GM12878 (cell line): ENCODE data around the gene LIN7A. TPM values are rescaled to one million over a fixed set of nuclear protein-coding genes. Genes with fewer than 3 reads are reported as not detected.
"Not testable (repeated sequence)": the region's sequence is repeated elsewhere in the genome, so short reads cannot be mapped to it uniquely, and the experiment has no call there.

ENCODE experiments used
- ATAC-seq: fragments of 200-7000 bp; cut with Tn5 transposase; 3 replicates; pipeline ENCODE4 v1.9.1; 2020; ENCODE audit warnings: mild to moderate bottlenecking, moderate library complexity
- BruUV-seq: library from RNA; stranded (reverse); fragments of 400-500 nt; replicated peaks from 2 replicates; lab custom pipeline; 2021; lab: Mats Ljungman, UMichigan
- CTCF ChIA-PET: fragments of 300-600 bp; sonication (Branson Sonifier 250); formaldehyde crosslinking; extraction: SDS; loops from one replicate; lab custom pipeline; 2021; ENCODE audit warnings: inconsistent platforms; lab: Yijun Ruan, JAX
- POLR2A ChIA-PET: fragments of 350-600 bp; formaldehyde crosslinking; extraction: SDS; loops from one replicate; lab custom pipeline; 2021; ENCODE audit warnings: inconsistent platforms; lab: Charles Lee
- RAD21 ChIA-PET: fragments of 300-600 bp; sonication (Branson Sonifier 250); formaldehyde crosslinking; loops from one replicate; lab custom pipeline; 2023; ENCODE audit warnings: antibody characterized with exemption; ENCODE audit not compliant: unreplicated experiment; lab: Charles Lee
- SMC1A ChIA-PET: fragments of 300-600 bp; sonication (Branson Sonifier 250); formaldehyde crosslinking; loops from one replicate; lab custom pipeline; 2023; ENCODE audit not compliant: unreplicated experiment, uncharacterized antibody; lab: Charles Lee
- DNase-seq: peaks from one replicate; pipeline ENCODE4 v3.0.0-alpha.2; 2011; ENCODE audit warnings: low read depth, low spot score
- FAIRE-seq: peaks from 3 replicates; lab custom pipeline; 2011; peaks lifted over from hg19 to GRCh38; lab: Jason Lieb, UNC
- H2AFZ ChIP-seq: 2 replicates; pipeline ENCODE4 v1.6.0; 2011; ENCODE audit warnings: low read depth, low read length, control low read depth; ENCODE audit not compliant: control insufficient read depth
- H3K27ac ChIP-seq: 2 replicates; pipeline ENCODE4 v1.5.1; 2011; ENCODE audit warnings: control low read depth; ENCODE audit not compliant: control insufficient read depth, insufficient read depth
- H3K27me3 ChIP-seq, 2 experiments: replicated peaks in 1 of 2; 2 replicates each; pipeline versions ENCODE4 v1.6.0 to v1.6.1; 2011; ENCODE audit warnings: low read length in 1 of 2; ENCODE audit not compliant: control insufficient read depth in 2 of 2, insufficient read depth in 2 of 2
- H3K36me3 ChIP-seq, 2 experiments: 2 replicates each; pipeline ENCODE4 v1.5.1; 2011; ENCODE audit warnings: low read length in 1 of 2; ENCODE audit not compliant: control insufficient read depth in 2 of 2, insufficient read depth in 2 of 2
- H3K4me1 ChIP-seq: 2 replicates; pipeline ENCODE4 v1.6.1; 2011; ENCODE audit warnings: mild to moderate bottlenecking, low read length, moderate library complexity, mixed read lengths; ENCODE audit not compliant: control insufficient read depth, insufficient read depth
- H3K4me2 ChIP-seq: 2 replicates; pipeline ENCODE4 v1.6.0; 2011; ENCODE audit warnings: control low read depth; ENCODE audit not compliant: control insufficient read depth, insufficient read depth
- H3K4me3 ChIP-seq: fragments of 200-600 bp; sonication (generic); 2 replicates; pipeline ENCODE4 v1.5.1; 2016
- H3K79me2 ChIP-seq: 2 replicates; pipeline ENCODE4 v1.6.0; 2011; ENCODE audit warnings: low read length; ENCODE audit not compliant: control insufficient read depth, insufficient read depth
- H3K9ac ChIP-seq: 2 replicates; pipeline ENCODE4 v1.8.0; 2011; ENCODE audit warnings: low read length, control low read depth, mixed read lengths; ENCODE audit not compliant: control insufficient read depth, insufficient read depth
- H3K9me3 ChIP-seq: replicated peaks from 3 replicates; pipeline ENCODE4 v1.5.1; 2011; ENCODE audit warnings: mild to moderate bottlenecking, low read length; ENCODE audit not compliant: control insufficient read depth, insufficient read depth
- H4K20me1 ChIP-seq: 2 replicates; pipeline ENCODE4 v1.6.0; 2011; ENCODE audit not compliant: control insufficient read depth, insufficient read depth
- BACH1 ChIP-seq: fragments of 450-650 bp; IDR thresholded peaks from 2 replicates; pipeline ENCODE4 v1.6.1; 2017; ENCODE audit warnings: mild to moderate bottlenecking, borderline replicate concordance
- CREB1 ChIP-seq: IDR thresholded peaks from 2 replicates; pipeline ENCODE4 v1.6.1; 2012; ENCODE audit warnings: low read depth, mild to moderate bottlenecking, inconsistent platforms
- HDGF ChIP-seq: fragments of 450-650 bp; IDR thresholded peaks from 2 replicates; pipeline ENCODE4 v1.6.1; 2016; ENCODE audit warnings: antibody characterized with exemption
- MEF2B ChIP-seq: fragments of 450-650 bp; IDR thresholded peaks from 2 replicates; pipeline ENCODE4 v1.6.1; 2018; ENCODE audit warnings: mild to moderate bottlenecking, moderate library complexity; ENCODE audit not compliant: partially characterized antibody, poor library complexity, severe bottlenecking
- MXI1 ChIP-seq: fragments of 150-350 bp; IDR thresholded peaks from 2 replicates; pipeline ENCODE4 v1.6.1; 2011; ENCODE audit warnings: low read depth, mild to moderate bottlenecking, inconsistent platforms, low read length, improper control_type of control experiment
- NFYB ChIP-seq: IDR thresholded peaks from 2 replicates; pipeline ENCODE4 v1.6.1; 2011; ENCODE audit warnings: low read depth, mild to moderate bottlenecking, low read length, improper control_type of control experiment, moderate library complexity; ENCODE audit not compliant: insufficient read depth
- RBBP5 ChIP-seq: fragments of 200-600 bp; sonication (generic); conservative IDR thresholded peaks from 2 replicates; pipeline ENCODE4 v1.6.1; 2016
- SREBF2 ChIP-seq: IDR thresholded peaks from 2 replicates; pipeline ENCODE4 v1.6.1; 2012; ENCODE audit warnings: mild to moderate bottlenecking, low read length
- WGBS: methylation state at CpG from one replicate; pipeline ENCODE4 v1.1.6; 2016; ENCODE audit warnings: low lambda C conversion rate; ENCODE audit not compliant: insufficient replicate concordance, insufficient coverage; ENCODE audit errors: missing lambda C conversion rate; 5-methylcytosine and 5-hydroxymethylcytosine counted together
- in situ Hi-C: fragments of 300-500 bp; cut with MboI; formaldehyde crosslinking; loops from 9 replicates; pipeline ENCODE4 v1.14.3; 2018; ENCODE audit warnings: mixed read lengths
- intact Hi-C: fragments of 100-400 bp; cut with micrococcal nuclease; formaldehyde crosslinking; loops from one replicate; pipeline ENCODE4 v1.14.2; 2022; ENCODE audit not compliant: unreplicated experiment
- polyA plus RNA-seq, 11 experiments: library from polyadenylated mRNA; depleted of rRNA in 4 of 11; unstranded in 6 of 11; stranded (reverse) in 5 of 11; fragments of >200 nt; fragmentation: Nextera tagmentation in 4 of 11; fragmentation: Illumina TruSeq in 1 of 11; extraction: Ambion mirVana in 4 of 11; extraction: Trizol in 1 of 11; gene quantifications; 1 replicate in 1 of 11; 2 replicates in 10 of 11; pipeline versions ENCODE4 v1.2.1 to v1.2.3, GENCODE V29; 2011 to 2016; ENCODE audit warnings: inconsistent platforms in 2 of 11, missing spikeins in 2 of 11, low read depth in 1 of 11
- total RNA-seq, 4 experiments: library from RNA; depleted of rRNA in 3 of 4; stranded (reverse); fragments of >200 nt in 3 of 4; fragmentation: Illumina TruSeq in 1 of 4; extraction: Trizol in 1 of 4; gene quantifications; 2 replicates each; pipeline versions ENCODE4 v1.2.1 to v1.2.3, GENCODE V29; 2013 to 2021
- TF ChIP-seq, protein P1 (sequence below): fragments of 450-650 bp; conservative IDR thresholded peaks from 2 replicates; pipeline ENCODE4 v1.6.1; 2017; ENCODE audit warnings: mild to moderate bottlenecking, moderate library complexity
- TF ChIP-seq, protein P2 (sequence below): IDR thresholded peaks from 2 replicates; pipeline ENCODE4 v1.6.1; 2012; ENCODE audit warnings: low read length, inconsistent platforms
- TF ChIP-seq, protein P3 (sequence below): fragments of 450-650 bp; IDR thresholded peaks from 2 replicates; pipeline ENCODE4 v1.6.1; 2017; ENCODE audit warnings: antibody characterized with exemption, mild to moderate bottlenecking, moderate library complexity

Gene LIN7A
- total and polyA plus RNA-seq, 10 of the 15 experiments (the other 5 are each of a cell fraction or from before 2014, with no cell fraction given) = 0.04 to 0.93 (median 0.35) TPM; not detected in 1

DNA sequence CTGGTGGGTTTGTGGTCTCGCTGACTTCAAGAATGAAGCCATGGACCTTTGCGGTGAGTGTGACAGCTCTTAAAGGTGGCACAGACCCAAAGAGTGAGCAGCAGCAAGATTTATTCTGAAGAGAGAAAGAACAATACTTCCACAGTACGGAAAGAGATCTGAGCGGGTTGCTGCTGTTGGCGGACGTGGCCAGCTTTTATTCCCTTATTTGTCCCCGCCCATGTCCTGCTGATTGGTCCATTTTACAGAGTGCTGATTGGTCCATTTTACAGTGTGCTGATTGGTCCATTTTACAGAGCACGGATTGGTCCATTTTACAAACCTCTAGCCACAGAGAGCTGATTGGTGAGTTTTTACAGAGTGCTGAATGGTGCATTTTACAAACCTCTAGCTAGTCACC is 59.3 kb downstream of the LIN7A start:
- RAD21 ChIA-PET, H2AFZ ChIP-seq, ATAC-seq, H3K27me3 ChIP-seq, H3K27ac ChIP-seq, H3K4me2 ChIP-seq, BruUV-seq, intact Hi-C loops, H3K9me3 ChIP-seq, DNase-seq, H4K20me1 ChIP-seq, H3K4me3 ChIP-seq, FAIRE-seq, POLR2A ChIA-PET, in situ Hi-C loops, H3K4me1 ChIP-seq, H3K79me2 ChIP-seq, H3K36me3 ChIP-seq, SMC1A ChIA-PET, CTCF ChIA-PET, H3K9ac ChIP-seq: not testable (repeated sequence)
- TF ChIP-seq NFYB = peak; percentile 53; the same call in 1 of the 2 replicates
- WGBS = 69% methylated on average over 8 of the region's 8 CpGs

DNA sequence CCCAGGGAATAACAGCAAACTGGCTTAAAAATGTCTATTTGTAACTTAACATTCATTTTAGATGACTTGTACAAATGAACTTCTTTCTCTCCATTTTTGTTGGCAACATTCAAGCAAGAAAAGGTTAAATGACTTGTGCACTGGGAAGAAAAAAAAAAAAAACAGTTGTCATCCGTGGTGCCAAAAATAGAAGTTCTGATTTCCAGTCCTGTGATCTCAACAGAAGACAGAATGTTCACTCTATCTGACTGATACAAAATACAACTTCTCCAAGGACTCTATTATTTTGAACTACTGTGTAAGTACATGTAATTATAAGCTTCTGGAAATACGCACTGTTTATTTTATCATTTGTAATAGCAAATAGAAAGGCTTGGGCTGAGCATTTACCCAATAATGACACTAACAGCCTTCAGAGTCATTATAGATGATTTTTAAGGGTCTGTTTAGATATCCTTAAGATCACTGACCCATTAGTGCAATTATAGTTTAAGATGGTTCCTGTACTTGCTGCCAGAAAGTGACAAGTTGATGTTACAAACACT is 59.9 kb downstream of the LIN7A start:
- H3K9ac ChIP-seq = no peak overlapping the region
- intact Hi-C loops (no loop called here), in situ Hi-C loops (no loop called here)
- H2AFZ ChIP-seq = no peak overlapping the region
- ChIA-PET SMC1A (interaction anchor here (0.7 to 1.0 kb wide), 2 partner anchors 11 to 475 kb away, joined by 3 read pairs; no protein-coding TSS in a partner anchor), POLR2A (no interaction called here), CTCF (no interaction called here), RAD21 (interaction anchor here (0.7 kb wide), 1 partner anchor 168 kb away, joined by 5 read pairs; no protein-coding TSS in a partner anchor)
- H3K36me3 ChIP-seq = no peaks in the 10 kb centered on the region
- WGBS = 49% methylated on average over 2 of the region's 2 CpGs
- ATAC-seq (no peak), DNase-seq (no peak), FAIRE-seq (no peak)
- no peak overlapping the region for H3K4me3 ChIP-seq
- no peak overlapping the region for H3K27ac ChIP-seq
- no peaks in the 10 kb centered on the region for H3K79me2 ChIP-seq
- H3K4me1 ChIP-seq = no peaks in the 10 kb centered on the region
- H3K9me3 ChIP-seq = no peaks in the 10 kb centered on the region
- BruUV-seq = no TSS peak
- H4K20me1 ChIP-seq = no peaks in the 10 kb centered on the region
- no peak overlapping the region for H3K4me2 ChIP-seq
- no peaks in the 10 kb centered on the region for H3K27me3 ChIP-seq
- no peak for TF ChIP-seq CREB1
- TF ChIP-seq BACH1 = no peak
- TF ChIP-seq, protein P1, sequence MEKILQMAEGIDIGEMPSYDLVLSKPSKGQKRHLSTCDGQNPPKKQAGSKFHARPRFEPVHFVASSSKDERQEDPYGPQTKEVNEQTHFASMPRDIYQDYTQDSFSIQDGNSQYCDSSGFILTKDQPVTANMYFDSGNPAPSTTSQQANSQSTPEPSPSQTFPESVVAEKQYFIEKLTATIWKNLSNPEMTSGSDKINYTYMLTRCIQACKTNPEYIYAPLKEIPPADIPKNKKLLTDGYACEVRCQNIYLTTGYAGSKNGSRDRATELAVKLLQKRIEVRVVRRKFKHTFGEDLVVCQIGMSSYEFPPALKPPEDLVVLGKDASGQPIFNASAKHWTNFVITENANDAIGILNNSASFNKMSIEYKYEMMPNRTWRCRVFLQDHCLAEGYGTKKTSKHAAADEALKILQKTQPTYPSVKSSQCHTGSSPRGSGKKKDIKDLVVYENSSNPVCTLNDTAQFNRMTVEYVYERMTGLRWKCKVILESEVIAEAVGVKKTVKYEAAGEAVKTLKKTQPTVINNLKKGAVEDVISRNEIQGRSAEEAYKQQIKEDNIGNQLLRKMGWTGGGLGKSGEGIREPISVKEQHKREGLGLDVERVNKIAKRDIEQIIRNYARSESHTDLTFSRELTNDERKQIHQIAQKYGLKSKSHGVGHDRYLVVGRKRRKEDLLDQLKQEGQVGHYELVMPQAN = no peak
- TF ChIP-seq RBBP5 = no peak
- TF ChIP-seq, protein P2, sequence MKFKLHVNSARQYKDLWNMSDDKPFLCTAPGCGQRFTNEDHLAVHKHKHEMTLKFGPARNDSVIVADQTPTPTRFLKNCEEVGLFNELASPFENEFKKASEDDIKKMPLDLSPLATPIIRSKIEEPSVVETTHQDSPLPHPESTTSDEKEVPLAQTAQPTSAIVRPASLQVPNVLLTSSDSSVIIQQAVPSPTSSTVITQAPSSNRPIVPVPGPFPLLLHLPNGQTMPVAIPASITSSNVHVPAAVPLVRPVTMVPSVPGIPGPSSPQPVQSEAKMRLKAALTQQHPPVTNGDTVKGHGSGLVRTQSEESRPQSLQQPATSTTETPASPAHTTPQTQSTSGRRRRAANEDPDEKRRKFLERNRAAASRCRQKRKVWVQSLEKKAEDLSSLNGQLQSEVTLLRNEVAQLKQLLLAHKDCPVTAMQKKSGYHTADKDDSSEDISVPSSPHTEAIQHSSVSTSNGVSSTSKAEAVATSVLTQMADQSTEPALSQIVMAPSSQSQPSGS = no peak
- no peak for TF ChIP-seq SREBF2
- TF ChIP-seq HDGF = no peak
- TF ChIP-seq MEF2B = no peak
- TF ChIP-seq, protein P3, sequence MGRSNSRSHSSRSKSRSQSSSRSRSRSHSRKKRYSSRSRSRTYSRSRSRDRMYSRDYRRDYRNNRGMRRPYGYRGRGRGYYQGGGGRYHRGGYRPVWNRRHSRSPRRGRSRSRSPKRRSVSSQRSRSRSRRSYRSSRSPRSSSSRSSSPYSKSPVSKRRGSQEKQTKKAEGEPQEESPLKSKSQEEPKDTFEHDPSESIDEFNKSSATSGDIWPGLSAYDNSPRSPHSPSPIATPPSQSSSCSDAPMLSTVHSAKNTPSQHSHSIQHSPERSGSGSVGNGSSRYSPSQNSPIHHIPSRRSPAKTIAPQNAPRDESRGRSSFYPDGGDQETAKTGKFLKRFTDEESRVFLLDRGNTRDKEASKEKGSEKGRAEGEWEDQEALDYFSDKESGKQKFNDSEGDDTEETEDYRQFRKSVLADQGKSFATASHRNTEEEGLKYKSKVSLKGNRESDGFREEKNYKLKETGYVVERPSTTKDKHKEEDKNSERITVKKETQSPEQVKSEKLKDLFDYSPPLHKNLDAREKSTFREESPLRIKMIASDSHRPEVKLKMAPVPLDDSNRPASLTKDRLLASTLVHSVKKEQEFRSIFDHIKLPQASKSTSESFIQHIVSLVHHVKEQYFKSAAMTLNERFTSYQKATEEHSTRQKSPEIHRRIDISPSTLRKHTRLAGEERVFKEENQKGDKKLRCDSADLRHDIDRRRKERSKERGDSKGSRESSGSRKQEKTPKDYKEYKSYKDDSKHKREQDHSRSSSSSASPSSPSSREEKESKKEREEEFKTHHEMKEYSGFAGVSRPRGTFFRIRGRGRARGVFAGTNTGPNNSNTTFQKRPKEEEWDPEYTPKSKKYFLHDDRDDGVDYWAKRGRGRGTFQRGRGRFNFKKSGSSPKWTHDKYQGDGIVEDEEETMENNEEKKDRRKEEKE = no peak
- TF ChIP-seq MXI1 = no peak
